BLaER1 (cell line): ENCODE data around the gene GALNTL6.

Experiments used
- H3K27ac ChIP-seq: shearing (Covaris generic); formaldehyde crosslinking; 2 replicates; pipeline ENCODE4 v1.8.1; 2022
- H3K27me3 ChIP-seq: shearing (Covaris generic); formaldehyde crosslinking; 2 replicates; pipeline ENCODE4 v1.8.1; 2022
- H3K36me3 ChIP-seq: shearing (Covaris generic); formaldehyde crosslinking; 2 replicates; pipeline ENCODE4 v1.8.1; 2022
- H3K4me1 ChIP-seq: shearing (Covaris generic); formaldehyde crosslinking; 2 replicates; pipeline ENCODE4 v1.8.1; 2022
- H3K4me2 ChIP-seq: shearing (Covaris generic); formaldehyde crosslinking; 2 replicates; pipeline ENCODE4 v1.8.1; 2022
- H3K4me3 ChIP-seq: shearing (Covaris generic); formaldehyde crosslinking; 2 replicates; pipeline ENCODE4 v1.8.1; 2022
- H3K9ac ChIP-seq: shearing (Covaris generic); formaldehyde crosslinking; 2 replicates; pipeline ENCODE4 v1.8.1; 2022
- H3K9me3 ChIP-seq: shearing (Covaris generic); formaldehyde crosslinking; 2 replicates; pipeline ENCODE4 v1.8.1; 2022
- H4K20me1 ChIP-seq: shearing (Covaris generic); formaldehyde crosslinking; 2 replicates; pipeline ENCODE4 v1.8.1; 2022
- Cebpa-rat ChIP-seq: shearing (Covaris generic); IDR thresholded peaks from 2 replicates; pipeline ENCODE4 v1.8.1; 2022

The GALNTL6 gene

GRCh38 chr4:172808196-172808595 lies 995.0 kb downstream of the GALNTL6 start:
- Histone ChIP-seq H3K4me1 (no peaks in the 10 kb centered on the region), H4K20me1 (no peaks in the 10 kb centered on the region), H3K27ac (no peak overlapping the region), H3K36me3 (no peaks in the 10 kb centered on the region), H3K27me3 (no peaks in the 10 kb centered on the region), H3K4me3 (no peak overlapping the region), H3K9me3 (no peaks in the 10 kb centered on the region), H3K4me2 (no peak overlapping the region), H3K9ac (no peak overlapping the region)
- no peak for TF ChIP-seq Cebpa-rat

- Histone ChIP-seq H3K27me3 (no peaks in the 10 kb centered on the region), H3K9ac (no peak overlapping the region), H3K4me2 (no peak overlapping the region), H4K20me1 (no peaks in the 10 kb centered on the region), H3K4me3 (no peak overlapping the region), H3K4me1 (no peaks in the 10 kb centered on the region), H3K36me3 (no peaks in the 10 kb centered on the region), H3K9me3 (no peaks in the 10 kb centered on the region), H3K27ac (no peak overlapping the region)
- no peak for TF ChIP-seq Cebpa-rat
Observed at GRCh38 chr4:172809319-172809718, 996.1 kb downstream of the GALNTL6 start.

GRCh38 chr4:172813359-172813923 lies 1000.2 kb downstream of the GALNTL6 start:
- Histone ChIP-seq H3K27me3 (no peaks in the 10 kb centered on the region), H3K4me3 (no peak overlapping the region), H3K27ac (no peak overlapping the region), H3K4me2 (no peak overlapping the region), H4K20me1 (no peaks in the 10 kb centered on the region), H3K36me3 (no peaks in the 10 kb centered on the region), H3K9me3 (no peaks in the 10 kb centered on the region), H3K9ac (no peak overlapping the region), H3K4me1 (no peaks in the 10 kb centered on the region)
- no peak for TF ChIP-seq Cebpa-rat

- Histone ChIP-seq H3K27me3 (no peaks in the 10 kb centered on the region), H3K4me1 (no peaks in the 10 kb centered on the region), H4K20me1 (no peaks in the 10 kb centered on the region), H3K4me3 (no peak overlapping the region), H3K36me3 (no peaks in the 10 kb centered on the region), H3K27ac (no peak overlapping the region), H3K9ac (no peak overlapping the region), H3K4me2 (no peak overlapping the region), H3K9me3 (no peaks in the 10 kb centered on the region)
- no peak for TF ChIP-seq Cebpa-rat
Observed at GRCh38 chr4:172815499-172816164, 1002.4 kb downstream of the GALNTL6 start.

GRCh38 chr4:172818901-172819300 lies 1005.7 kb downstream of the GALNTL6 start:
- Histone ChIP-seq H3K9me3 (no peaks in the 10 kb centered on the region), H3K27me3 (no peaks in the 10 kb centered on the region), H3K4me1 (no peaks in the 10 kb centered on the region), H3K27ac (no peak overlapping the region), H3K36me3 (no peaks in the 10 kb centered on the region), H3K4me2 (no peak overlapping the region), H3K4me3 (no peak overlapping the region), H3K9ac (no peak overlapping the region), H4K20me1 (no peaks in the 10 kb centered on the region)
- TF ChIP-seq Cebpa-rat, result no peak

GRCh38 chr4:172819353-172819752 lies 1006.1 kb downstream of the GALNTL6 start:
- Histone ChIP-seq H3K9ac (no peak overlapping the region), H4K20me1 (no peaks in the 10 kb centered on the region), H3K4me1 (no peaks in the 10 kb centered on the region), H3K27ac (no peak overlapping the region), H3K27me3 (no peaks in the 10 kb centered on the region), H3K36me3 (no peaks in the 10 kb centered on the region), H3K4me3 (no peak overlapping the region), H3K4me2 (no peak overlapping the region), H3K9me3 (no peaks in the 10 kb centered on the region)
- no peak for TF ChIP-seq Cebpa-rat

- no peaks in the 10 kb centered on the region for H3K36me3 ChIP-seq
- no peak overlapping the region for H3K4me2 ChIP-seq
- H3K27me3 ChIP-seq, result no peaks in the 10 kb centered on the region
- no peak overlapping the region for H3K4me3 ChIP-seq
- H3K9me3 ChIP-seq, result no peaks in the 10 kb centered on the region
- no peaks in the 10 kb centered on the region for H4K20me1 ChIP-seq
- H3K9ac ChIP-seq, result no peak overlapping the region
- no peak overlapping the region for H3K27ac ChIP-seq
- TF ChIP-seq Cebpa-rat, result no peak
- no peaks in the 10 kb centered on the region for H3K4me1 ChIP-seq
Observed at GRCh38 chr4:172822331-172822730, 1009.1 kb downstream of the GALNTL6 start.

GRCh38 chr4:172826346-172826745 lies 1013.1 kb downstream of the GALNTL6 start:
- Histone ChIP-seq H3K4me2 (no peak overlapping the region), H3K9me3 (no peaks in the 10 kb centered on the region)

GRCh38 chr4:172826861-172827260 lies 1013.7 kb downstream of the GALNTL6 start:
- no peaks in the 10 kb centered on the region for H3K27me3 ChIP-seq
- no peak overlapping the region for H3K9ac ChIP-seq
- H3K36me3 ChIP-seq, result no peaks in the 10 kb centered on the region
- no peaks in the 10 kb centered on the region for H3K9me3 ChIP-seq
- H4K20me1 ChIP-seq, result no peaks in the 10 kb centered on the region
- H3K4me2 ChIP-seq, result no peak overlapping the region
- no peak overlapping the region for H3K27ac ChIP-seq
- no peaks in the 10 kb centered on the region for H3K4me1 ChIP-seq
- H3K4me3 ChIP-seq, result no peak overlapping the region
- no peak for TF ChIP-seq Cebpa-rat

More at GRCh38 chr4:172826346-172826745, 1013.1 kb downstream of the GALNTL6 start:
- no peaks in the 10 kb centered on the region for H3K4me1 ChIP-seq
- H3K27ac ChIP-seq, result no peak overlapping the region
- TF ChIP-seq Cebpa-rat, result no peak
- no peak overlapping the region for H3K9ac ChIP-seq
- no peaks in the 10 kb centered on the region for H3K27me3 ChIP-seq
- H3K4me3 ChIP-seq, result no peak overlapping the region
- H4K20me1 ChIP-seq, result no peaks in the 10 kb centered on the region
- H3K36me3 ChIP-seq, result no peaks in the 10 kb centered on the region

- no peak overlapping the region for H3K4me3 ChIP-seq
- H3K9ac ChIP-seq, result no peak overlapping the region
- TF ChIP-seq Cebpa-rat, result no peak
- H3K27me3 ChIP-seq, result no peaks in the 10 kb centered on the region
- no peaks in the 10 kb centered on the region for H3K4me1 ChIP-seq
- H3K4me2 ChIP-seq, result no peak overlapping the region
- H3K27ac ChIP-seq, result no peak overlapping the region
- no peaks in the 10 kb centered on the region for H3K36me3 ChIP-seq
- no peaks in the 10 kb centered on the region for H3K9me3 ChIP-seq
- H4K20me1 ChIP-seq, result no peaks in the 10 kb centered on the region
Observed at GRCh38 chr4:172830295-172830764, 1017.1 kb downstream of the GALNTL6 start.
